ENCODE measurements around the gene LMNTD1. TPM values are rescaled to one million over a fixed set of nuclear protein-coding genes. Genes with fewer than 3 reads are reported as not detected.
"Not testable (repeated sequence)": the region's sequence is repeated elsewhere in the genome, so short reads cannot be mapped to it uniquely, and the experiment has no call there.

The LMNTD1 gene
- total RNA-seq, 2 experiments from 2014 or later = not detected

- DNase-seq = no peak
- ChIA-PET POLR2A (no interaction called here), CTCF (interaction anchor here (0.6 to 1.7 kb wide), 2 partner anchors 13 to 59 kb away, joined by 3 to 4 read pairs; no protein-coding TSS in a partner anchor)
- H3K36me3 Mint-ChIP-seq (ENCODE audit: low read depth) = no peaks in the 10 kb centered on the region
- no peak overlapping the region for H3K4me3 Mint-ChIP-seq
- no peak overlapping the region for H3K27ac Mint-ChIP-seq
- peaks cover 7% of the 10 kb centered on the region for H3K27me3 Mint-ChIP-seq
- peaks cover 1% of the 10 kb centered on the region for H3K4me1 Mint-ChIP-seq
- no peaks in the 10 kb centered on the region for H3K9me3 Mint-ChIP-seq
Measured at GRCh38 chr12:25494926-25495325, 58.2 kb downstream of the LMNTD1 start.

GRCh38 chr12:25493682-25494081 lies 59.4 kb downstream of the LMNTD1 start:
- no peak for DNase-seq
- POLR2A ChIA-PET = no interaction called here
- CTCF ChIA-PET = no interaction called here
- peaks cover 2% of the 10 kb centered on the region for H3K4me1 Mint-ChIP-seq
- H3K27ac Mint-ChIP-seq = no peak overlapping the region
- H3K27me3 Mint-ChIP-seq = peaks cover 6% of the 10 kb centered on the region
- H3K9me3 Mint-ChIP-seq = no peaks in the 10 kb centered on the region
- no peaks in the 10 kb centered on the region for H3K36me3 Mint-ChIP-seq (ENCODE audit: low read depth)
- no peak overlapping the region for H3K4me3 Mint-ChIP-seq

GRCh38 chr12:25491396-25492325 lies 61.4 kb downstream of the LMNTD1 start:
- POLR2A ChIA-PET = no interaction called here
- H3K4me1 Mint-ChIP-seq = peaks cover 2% of the 10 kb centered on the region
- no peak for DNase-seq
- H3K27me3 Mint-ChIP-seq = peaks cover 6% of the 10 kb centered on the region
- H3K4me3 Mint-ChIP-seq = no peak overlapping the region
- H3K36me3 Mint-ChIP-seq (ENCODE audit: low read depth) = no peaks in the 10 kb centered on the region
- CTCF ChIA-PET = interaction anchor here (0.7 kb wide), 1 partner anchor 432 kb away, joined by 3 read pairs; no protein-coding TSS in a partner anchor
- H3K27ac Mint-ChIP-seq = no peak overlapping the region
- no peaks in the 10 kb centered on the region for H3K9me3 Mint-ChIP-seq

GRCh38 chr12:25488956-25489870 lies 63.9 kb downstream of the LMNTD1 start:
- H3K4me1 Mint-ChIP-seq; CTCF ChIA-PET; H3K9me3 Mint-ChIP-seq; H3K27ac Mint-ChIP-seq; H3K36me3 Mint-ChIP-seq (ENCODE audit: low read depth); H3K27me3 Mint-ChIP-seq; DNase-seq; POLR2A ChIA-PET; H3K4me3 Mint-ChIP-seq: not testable (repeated sequence)

- H3K27ac Mint-ChIP-seq = no peak overlapping the region
- no peak for DNase-seq
- no peaks in the 10 kb centered on the region for H3K36me3 Mint-ChIP-seq (ENCODE audit: low read depth)
- POLR2A ChIA-PET = no interaction called here
- no peaks in the 10 kb centered on the region for H3K4me1 Mint-ChIP-seq
- no peaks in the 10 kb centered on the region for H3K9me3 Mint-ChIP-seq
- CTCF ChIA-PET = no interaction called here
- no peaks in the 10 kb centered on the region for H3K27me3 Mint-ChIP-seq
- no peak overlapping the region for H3K4me3 Mint-ChIP-seq
Measured at GRCh38 chr12:25482625-25483024, 70.5 kb downstream of the LMNTD1 start.

GRCh38 chr12:25480145-25480544 lies 72.9 kb downstream of the LMNTD1 start:
- POLR2A ChIA-PET = no interaction called here
- H3K36me3 Mint-ChIP-seq (ENCODE audit: low read depth) = no peaks in the 10 kb centered on the region

GRCh38 chr12:25477217-25477616 lies 75.9 kb downstream of the LMNTD1 start:
- H3K4me1 Mint-ChIP-seq = no peaks in the 10 kb centered on the region

More at GRCh38 chr12:25480145-25480544, 72.9 kb downstream of the LMNTD1 start:
- H3K27ac Mint-ChIP-seq = no peak overlapping the region
- H3K9me3 Mint-ChIP-seq = no peaks in the 10 kb centered on the region
- no peaks in the 10 kb centered on the region for H3K27me3 Mint-ChIP-seq
- no peak for DNase-seq
- H3K4me3 Mint-ChIP-seq = no peak overlapping the region
- CTCF ChIA-PET = no interaction called here
- no peaks in the 10 kb centered on the region for H3K4me1 Mint-ChIP-seq

GRCh38 chr12:25472453-25472852 lies 80.6 kb downstream of the LMNTD1 start:
- Mint-ChIP-seq H3K4me1 (no peaks in the 10 kb centered on the region), H3K27me3 (no peaks in the 10 kb centered on the region), H3K27ac (no peak overlapping the region), H3K9me3 (no peaks in the 10 kb centered on the region), H3K4me3 (no peak overlapping the region), H3K36me3 (ENCODE audit: low read depth) (no peaks in the 10 kb centered on the region)
- DNase-seq = no peak
- ChIA-PET CTCF (no interaction called here), POLR2A (no interaction called here)

More at GRCh38 chr12:25477217-25477616, 75.9 kb downstream of the LMNTD1 start:
- ChIA-PET POLR2A (no interaction called here), CTCF (no interaction called here)
- H3K27ac Mint-ChIP-seq = no peak overlapping the region
- no peak for DNase-seq
- H3K27me3 Mint-ChIP-seq = no peaks in the 10 kb centered on the region
- no peaks in the 10 kb centered on the region for H3K9me3 Mint-ChIP-seq
- H3K4me3 Mint-ChIP-seq = no peak overlapping the region
- H3K36me3 Mint-ChIP-seq (ENCODE audit: low read depth) = no peaks in the 10 kb centered on the region

- DNase-seq = no peak
- Mint-ChIP-seq H3K27ac (no peak overlapping the region), H3K27me3 (no peaks in the 10 kb centered on the region), H3K9me3 (no peaks in the 10 kb centered on the region), H3K4me1 (no peaks in the 10 kb centered on the region), H3K36me3 (ENCODE audit: low read depth) (no peaks in the 10 kb centered on the region), H3K4me3 (no peak overlapping the region)
- ChIA-PET POLR2A (no interaction called here), CTCF (no interaction called here)
Measured at GRCh38 chr12:25469861-25470260, 83.2 kb downstream of the LMNTD1 start.

- Mint-ChIP-seq H3K4me3 (no peak overlapping the region), H3K27me3 (no peaks in the 10 kb centered on the region), H3K27ac (no peak overlapping the region), H3K9me3 (no peaks in the 10 kb centered on the region), H3K36me3 (ENCODE audit: low read depth) (no peaks in the 10 kb centered on the region), H3K4me1 (no peaks in the 10 kb centered on the region)
- ChIA-PET CTCF (no interaction called here), POLR2A (no interaction called here)
- DNase-seq = no peak
Measured at GRCh38 chr12:25469368-25469767, 83.7 kb downstream of the LMNTD1 start.

- ChIA-PET POLR2A (no interaction called here), CTCF (no interaction called here)
- no peak overlapping the region for H3K27ac Mint-ChIP-seq
- no peak for DNase-seq
- H3K27me3 Mint-ChIP-seq = peaks cover 3% of the 10 kb centered on the region
- no peak overlapping the region for H3K4me3 Mint-ChIP-seq
- no peaks in the 10 kb centered on the region for H3K4me1 Mint-ChIP-seq
- no peaks in the 10 kb centered on the region for H3K9me3 Mint-ChIP-seq
- no peaks in the 10 kb centered on the region for H3K36me3 Mint-ChIP-seq (ENCODE audit: low read depth)
Measured at GRCh38 chr12:25463521-25463920, 89.6 kb downstream of the LMNTD1 start.

- no peak overlapping the region for H3K4me3 Mint-ChIP-seq
- CTCF ChIA-PET = no interaction called here
- no peaks in the 10 kb centered on the region for H3K9me3 Mint-ChIP-seq
- H3K4me1 Mint-ChIP-seq = no peaks in the 10 kb centered on the region
- H3K27me3 Mint-ChIP-seq = peaks cover 3% of the 10 kb centered on the region
- H3K36me3 Mint-ChIP-seq (ENCODE audit: low read depth) = no peaks in the 10 kb centered on the region
- POLR2A ChIA-PET = no interaction called here
- DNase-seq = no peak
- H3K27ac Mint-ChIP-seq = no peak overlapping the region
Measured at GRCh38 chr12:25463005-25463404, 90.1 kb downstream of the LMNTD1 start.

- ChIA-PET POLR2A (no interaction called here), CTCF (no interaction called here)
- no peak for DNase-seq
- Mint-ChIP-seq H3K27ac (no peak overlapping the region), H3K9me3 (no peaks in the 10 kb centered on the region), H3K36me3 (ENCODE audit: low read depth) (no peaks in the 10 kb centered on the region), H3K4me3 (no peak overlapping the region), H3K27me3 (peaks cover 3% of the 10 kb centered on the region), H3K4me1 (no peaks in the 10 kb centered on the region)
Measured at GRCh38 chr12:25459541-25459951, 93.5 kb downstream of the LMNTD1 start.

Data from activated CD4-positive, alpha-beta memory T cell treated with anti-CD3 and anti-CD28 coated beads, Interleukin-2, amount 10 ng/mL, durations not matched to agents 7 days and 5 days (primary cell).